ENCODE results near the gene ZNF407.

Gene ZNF407

GRCh38 chr18:75023473-75023872 lies 425.8 kb downstream of the ZNF407 start:
- Histone ChIP-seq H3K4me1 (ENCODE audit: low read depth, poor library complexity, severe bottlenecking) (peaks cover 8% of the 10 kb centered on the region), H3K4me3 (IDR thresholded peaks at IDR 0.05; ENCODE audit: insufficient read depth, low read depth, low read length) (no peak overlapping the region), H2AFZ (ENCODE audit: low read depth) (no peak overlapping the region), H4K20me1 (ENCODE audit: insufficient read depth) (no peaks in the 10 kb centered on the region), H3K4me2 (peak overlapping the region; percentile 14; the same call in 1 of the 2 replicates), H3K79me2 (ENCODE audit: insufficient read depth, low read depth) (no peaks in the 10 kb centered on the region), H3K27ac (peak overlapping the region; percentile 30; the same call in 1 of the 2 replicates), H3K27me3 (ENCODE audit: insufficient read depth, low read depth) (no peaks in the 10 kb centered on the region), H3K9ac (peak overlapping the region; percentile 4; the same call in 1 of the 2 replicates), H3K36me3 (ENCODE audit: insufficient read depth) (no peaks in the 10 kb centered on the region)
- no peak for TF ChIP-seq CTCF (conservative IDR thresholded peaks at IDR 0.05; ENCODE audit: low read depth, low read length)

- Histone ChIP-seq H3K4me3 (IDR thresholded peaks at IDR 0.05; ENCODE audit: insufficient read depth, low read depth, low read length) (no peak overlapping the region), H3K27me3 (ENCODE audit: insufficient read depth, low read depth) (no peaks in the 10 kb centered on the region), H2AFZ (ENCODE audit: low read depth) (no peak overlapping the region), H3K79me2 (ENCODE audit: insufficient read depth, low read depth) (no peaks in the 10 kb centered on the region), H3K9ac (no peak overlapping the region), H3K4me2 (no peak overlapping the region; the same call in 1 of the 2 replicates), H3K36me3 (ENCODE audit: insufficient read depth) (no peaks in the 10 kb centered on the region), H4K20me1 (ENCODE audit: insufficient read depth) (no peaks in the 10 kb centered on the region), H3K4me1 (ENCODE audit: low read depth, poor library complexity, severe bottlenecking) (peaks cover 19% of the 10 kb centered on the region), H3K27ac (no peak overlapping the region)
- TF ChIP-seq CTCF (conservative IDR thresholded peaks at IDR 0.05; ENCODE audit: low read depth, low read length): no peak
These were observed 427.2 kb downstream of the ZNF407 start for GRCh38 chr18:75024871-75025270.

- no peaks in the 10 kb centered on the region for H3K36me3 ChIP-seq (ENCODE audit: insufficient read depth)
- TF ChIP-seq CTCF (conservative IDR thresholded peaks at IDR 0.05; ENCODE audit: low read depth, low read length): no peak
- H4K20me1 ChIP-seq (ENCODE audit: insufficient read depth): no peaks in the 10 kb centered on the region
- peaks cover 26% of the 10 kb centered on the region for H3K4me1 ChIP-seq (ENCODE audit: low read depth, poor library complexity, severe bottlenecking)
- no peak overlapping the region for H3K9ac ChIP-seq
- no peaks in the 10 kb centered on the region for H3K79me2 ChIP-seq (ENCODE audit: insufficient read depth, low read depth)
- H2AFZ ChIP-seq (ENCODE audit: low read depth): no peak overlapping the region
- no peak overlapping the region for H3K4me3 ChIP-seq (IDR thresholded peaks at IDR 0.05; ENCODE audit: insufficient read depth, low read depth, low read length)
- H3K27me3 ChIP-seq (ENCODE audit: insufficient read depth, low read depth): no peaks in the 10 kb centered on the region
- no peak overlapping the region for H3K27ac ChIP-seq
- no peak overlapping the region for H3K4me2 ChIP-seq
These were observed 427.9 kb downstream of the ZNF407 start for GRCh38 chr18:75025573-75025972.

- Histone ChIP-seq H3K4me3 (IDR thresholded peaks at IDR 0.05; ENCODE audit: insufficient read depth, low read depth, low read length) (no peak overlapping the region), H2AFZ (ENCODE audit: low read depth) (no peak overlapping the region), H3K79me2 (ENCODE audit: insufficient read depth, low read depth) (no peaks in the 10 kb centered on the region), H3K4me2 (peak overlapping the region; percentile 9; the same call in 1 of the 2 replicates), H3K4me1 (ENCODE audit: low read depth, poor library complexity, severe bottlenecking) (peaks cover 25% of the 10 kb centered on the region), H3K9ac (no peak overlapping the region), H4K20me1 (ENCODE audit: insufficient read depth) (no peaks in the 10 kb centered on the region), H3K36me3 (ENCODE audit: insufficient read depth) (no peaks in the 10 kb centered on the region), H3K27me3 (ENCODE audit: insufficient read depth, low read depth) (no peaks in the 10 kb centered on the region), H3K27ac (peak overlapping the region; percentile 22; the same call in 1 of the 2 replicates)
- TF ChIP-seq CTCF (conservative IDR thresholded peaks at IDR 0.05; ENCODE audit: low read depth, low read length): no peak
These were observed 431.8 kb downstream of the ZNF407 start for GRCh38 chr18:75029481-75029880.

Data from KMS-11 (cell line).